Measurements from ENCODE around the gene RBM20.

Gene RBM20

DNA sequence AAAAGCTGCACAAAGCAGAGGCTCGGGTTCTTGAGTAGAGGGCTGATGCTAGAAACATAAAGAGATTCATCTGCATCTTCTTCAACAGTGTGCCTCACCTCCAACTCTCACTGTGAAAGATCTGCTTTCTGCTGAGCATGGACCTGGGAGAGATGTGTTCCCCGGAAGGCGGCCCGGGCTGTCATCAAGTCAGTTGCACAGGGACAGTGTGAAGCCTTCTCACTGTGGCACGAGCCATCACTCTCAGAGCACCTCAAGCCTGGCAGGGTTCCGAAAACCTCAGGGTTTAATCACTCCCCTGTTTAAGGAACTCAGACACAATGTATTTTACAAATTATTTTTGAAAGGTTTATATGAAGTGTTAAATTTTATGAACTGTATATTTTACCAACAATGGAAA lies 98.7 kb downstream of the RBM20 start:
- DNase-seq = no peak
- H3K4me3 ChIP-seq (ENCODE audit: low read depth, low read length) = no peak overlapping the region
- H3K9me3 ChIP-seq (ENCODE audit: severe bottlenecking) = no peaks in the 10 kb centered on the region
- TF ChIP-seq, protein P1, sequence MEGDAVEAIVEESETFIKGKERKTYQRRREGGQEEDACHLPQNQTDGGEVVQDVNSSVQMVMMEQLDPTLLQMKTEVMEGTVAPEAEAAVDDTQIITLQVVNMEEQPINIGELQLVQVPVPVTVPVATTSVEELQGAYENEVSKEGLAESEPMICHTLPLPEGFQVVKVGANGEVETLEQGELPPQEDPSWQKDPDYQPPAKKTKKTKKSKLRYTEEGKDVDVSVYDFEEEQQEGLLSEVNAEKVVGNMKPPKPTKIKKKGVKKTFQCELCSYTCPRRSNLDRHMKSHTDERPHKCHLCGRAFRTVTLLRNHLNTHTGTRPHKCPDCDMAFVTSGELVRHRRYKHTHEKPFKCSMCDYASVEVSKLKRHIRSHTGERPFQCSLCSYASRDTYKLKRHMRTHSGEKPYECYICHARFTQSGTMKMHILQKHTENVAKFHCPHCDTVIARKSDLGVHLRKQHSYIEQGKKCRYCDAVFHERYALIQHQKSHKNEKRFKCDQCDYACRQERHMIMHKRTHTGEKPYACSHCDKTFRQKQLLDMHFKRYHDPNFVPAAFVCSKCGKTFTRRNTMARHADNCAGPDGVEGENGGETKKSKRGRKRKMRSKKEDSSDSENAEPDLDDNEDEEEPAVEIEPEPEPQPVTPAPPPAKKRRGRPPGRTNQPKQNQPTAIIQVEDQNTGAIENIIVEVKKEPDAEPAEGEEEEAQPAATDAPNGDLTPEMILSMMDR (IDR thresholded peaks at IDR 0.05; ENCODE audit: low read depth, low read length) = no peak
- no peaks in the 10 kb centered on the region for H3K27me3 ChIP-seq (ENCODE audit: insufficient read depth, low read depth, severe bottlenecking)
- no peak overlapping the region for H3K27ac ChIP-seq
- H3K36me3 ChIP-seq = no peaks in the 10 kb centered on the region

GRCh38 chr10:110744782-110745181 lies 100.6 kb downstream of the RBM20 start:
- DNase-seq = no peak

GRCh38 chr10:110746254-110746826 lies 102.2 kb downstream of the RBM20 start:
- H3K27me3 ChIP-seq (ENCODE audit: insufficient read depth, low read depth, severe bottlenecking) = no peaks in the 10 kb centered on the region
- no peak overlapping the region for H3K4me3 ChIP-seq (ENCODE audit: low read depth, low read length)
- TF ChIP-seq, protein P1 (IDR thresholded peaks at IDR 0.05; ENCODE audit: low read depth, low read length) = peak; percentile 69
- no peak overlapping the region for H3K27ac ChIP-seq
- peaks cover 9% of the 10 kb centered on the region for H3K9me3 ChIP-seq (ENCODE audit: severe bottlenecking)
- no peaks in the 10 kb centered on the region for H3K36me3 ChIP-seq
- peak; percentile 58 for DNase-seq

More at GRCh38 chr10:110744782-110745181, 100.6 kb downstream of the RBM20 start:
- Histone ChIP-seq H3K9me3 (ENCODE audit: severe bottlenecking) (peaks cover 4% of the 10 kb centered on the region), H3K36me3 (no peaks in the 10 kb centered on the region), H3K4me3 (ENCODE audit: low read depth, low read length) (no peak overlapping the region), H3K27ac (no peak overlapping the region), H3K27me3 (ENCODE audit: insufficient read depth, low read depth, severe bottlenecking) (no peaks in the 10 kb centered on the region)
- TF ChIP-seq, protein P1 (IDR thresholded peaks at IDR 0.05; ENCODE audit: low read depth, low read length) = no peak

DNA sequence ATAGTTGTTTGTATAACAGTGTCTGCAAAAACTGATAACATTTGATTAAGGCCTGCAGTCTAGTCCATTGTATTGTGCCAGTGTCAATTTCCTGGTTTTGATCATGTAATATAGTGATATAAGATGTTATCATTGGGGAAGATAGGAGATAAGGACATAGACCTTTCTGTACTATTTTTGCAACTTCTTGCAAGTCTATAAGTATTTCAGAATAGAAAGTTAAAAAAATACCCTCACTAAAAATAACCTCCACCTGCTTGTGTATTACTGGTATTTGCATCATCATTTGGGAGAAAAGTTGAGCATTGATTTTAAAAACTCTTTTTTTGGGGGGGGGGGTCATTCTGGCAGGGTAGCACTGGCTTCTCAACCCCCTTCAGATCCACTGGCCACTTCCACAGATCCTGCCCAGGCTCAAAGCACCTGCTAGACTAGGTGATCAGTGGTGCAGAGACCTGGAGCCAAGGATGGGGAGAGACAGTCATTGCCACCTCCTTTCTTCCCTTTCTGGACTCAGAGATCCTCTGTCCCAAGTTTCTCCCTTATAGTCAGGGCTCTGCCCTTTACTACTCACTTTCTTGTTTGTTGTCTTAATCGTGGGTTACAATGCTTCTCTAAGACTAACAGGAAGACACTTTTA lies 103.0 kb downstream of the RBM20 start:
- Histone ChIP-seq H3K4me3 (ENCODE audit: low read depth, low read length) (no peak overlapping the region), H3K36me3 (no peaks in the 10 kb centered on the region), H3K27ac (no peak overlapping the region), H3K27me3 (ENCODE audit: insufficient read depth, low read depth, severe bottlenecking) (no peaks in the 10 kb centered on the region), H3K9me3 (ENCODE audit: severe bottlenecking) (peaks cover 9% of the 10 kb centered on the region)
- DNase-seq = no peak
- TF ChIP-seq, protein P1 (IDR thresholded peaks at IDR 0.05; ENCODE audit: low read depth, low read length) = no peak

DNA sequence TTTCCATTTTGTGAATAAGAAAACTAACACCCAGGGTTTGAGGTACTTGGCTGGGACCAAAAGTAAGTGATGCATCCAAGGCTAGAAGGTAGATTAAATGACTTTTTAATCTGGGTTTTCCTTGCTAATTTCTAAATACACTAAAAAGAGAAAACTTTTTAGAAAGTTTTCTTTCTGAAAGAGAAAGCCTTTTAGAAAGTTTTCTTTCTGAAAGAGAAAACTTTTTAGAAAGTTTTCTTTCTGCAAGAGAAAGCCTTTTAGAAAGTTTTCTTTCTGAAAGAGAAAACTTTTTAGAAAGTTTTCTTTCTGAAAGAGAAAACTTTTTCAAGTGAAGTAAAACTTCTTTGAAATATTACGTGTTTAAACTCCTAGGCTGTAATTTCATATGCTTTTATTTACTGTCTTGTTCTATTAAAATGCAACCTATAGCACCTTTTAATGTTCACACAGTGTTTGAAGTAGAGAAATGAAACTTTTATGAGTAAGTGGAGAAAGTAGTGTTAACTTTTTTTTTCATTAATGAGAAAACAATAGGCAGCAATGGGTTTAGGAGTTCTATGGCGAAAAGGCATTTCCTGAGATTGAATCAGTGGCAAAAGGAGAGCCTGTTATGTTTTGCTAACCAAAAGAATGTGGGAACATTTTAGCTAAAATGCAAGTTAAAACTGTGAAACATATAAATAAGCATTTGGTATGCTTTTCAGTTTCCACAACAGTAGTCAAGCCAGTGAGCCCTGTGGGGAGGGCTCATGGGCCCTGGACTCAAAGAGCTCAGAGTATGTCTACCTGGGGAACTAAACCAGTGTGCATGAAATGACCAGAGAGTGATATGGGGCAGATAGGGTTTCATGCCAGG lies 103.7 kb downstream of the RBM20 start:
- no peaks in the 10 kb centered on the region for H3K27me3 ChIP-seq (ENCODE audit: insufficient read depth, low read depth, severe bottlenecking)
- no peak for DNase-seq
- no peaks in the 10 kb centered on the region for H3K36me3 ChIP-seq
- peaks cover 9% of the 10 kb centered on the region for H3K9me3 ChIP-seq (ENCODE audit: severe bottlenecking)
- H3K4me3 ChIP-seq (ENCODE audit: low read depth, low read length) = no peak overlapping the region
- H3K27ac ChIP-seq = no peak overlapping the region
- TF ChIP-seq, protein P1 (IDR thresholded peaks at IDR 0.05; ENCODE audit: low read depth, low read length) = no peak

All from WERI-Rb-1 (cell line).